H1 (cell line): ENCODE measurements around the gene RIBC2.

Source experiments
- CREB1 ChIP-seq: IDR thresholded peaks from 2 replicates; pipeline ENCODE4 v1.6.1; 2012; ENCODE audit warnings: inconsistent platforms
- CTCF ChIP-seq, 3 experiments: IDR thresholded peaks; 1 replicate in 2 of 3; 2 replicates in 1 of 3; pipeline versions ENCODE4 v1.5.1 to v1.6.1; 2011; ENCODE audit warnings: low read length in 3 of 3, mild to moderate bottlenecking in 3 of 3, inconsistent platforms in 2 of 3, low read depth in 1 of 3, moderate library complexity in 1 of 3; ENCODE audit not compliant: insufficient read depth in 1 of 3; ENCODE audit errors: control extremely low read depth in 1 of 3
- EP300 ChIP-seq, 2 experiments: IDR thresholded peaks; 1 replicate in 1 of 2; 2 replicates in 1 of 2; pipeline ENCODE4 v1.6.1; 2011 to 2012; ENCODE audit warnings: low read depth in 2 of 2, low read length in 2 of 2, mild to moderate bottlenecking in 2 of 2, borderline replicate concordance in 1 of 2, inconsistent platforms in 1 of 2, moderate library complexity in 1 of 2
- EZH2 ChIP-seq: fragments of 200-600 bp; sonication (generic); IDR thresholded peaks from 2 replicates; pipeline ENCODE4 v1.7.1; 2012; ENCODE audit warnings: low read depth, mild to moderate bottlenecking, moderate library complexity, low read length, inconsistent platforms; ENCODE audit not compliant: severe bottlenecking
- GABPA ChIP-seq: IDR thresholded peaks from 2 replicates; pipeline ENCODE4 v1.6.1; 2011; ENCODE audit warnings: mild to moderate bottlenecking, low read length, moderate library complexity, borderline replicate concordance; ENCODE audit not compliant: insufficient read depth
- HDAC6 ChIP-seq: IDR thresholded peaks from one replicate; pipeline ENCODE4 v1.7.1; 2012; ENCODE audit warnings: low read depth, mild to moderate bottlenecking, inconsistent platforms, low read length, moderate library complexity
- KDM5A ChIP-seq: fragments of 200-600 bp; IDR thresholded peaks from 2 replicates; pipeline ENCODE4 v1.7.1; 2012; ENCODE audit warnings: mild to moderate bottlenecking, low read length, inconsistent platforms, mixed read lengths
- POLR2AphosphoS5 ChIP-seq: IDR thresholded peaks from 2 replicates; pipeline ENCODE4 v1.6.1; 2011; ENCODE audit warnings: low read depth, low read length
- ZNF274 ChIP-seq: IDR thresholded peaks from 2 replicates; pipeline ENCODE4 v1.7.0; 2012; ENCODE audit warnings: low read length, borderline replicate concordance; ENCODE audit errors: extremely low read depth

- TF ChIP-seq CREB1, result no peak
- TF ChIP-seq ZNF274, result no peak
- no peak for TF ChIP-seq POLR2AphosphoS5
- TF ChIP-seq GABPA, result no peak
- TF ChIP-seq KDM5A, result no peak
- no peak for TF ChIP-seq CTCF (IDR thresholded peaks at IDR 0.05; ENCODE audit: control extremely low read depth in 1 of 3, insufficient read depth in 1 of 3, low read depth in 1 of 3, low read length in 3 of 3)
- TF ChIP-seq EZH2, result no peak
- no peak for TF ChIP-seq EP300 (IDR thresholded peaks at IDR 0.05; ENCODE audit: borderline replicate concordance in 1 of 2, low read depth in 2 of 2, low read length in 2 of 2)
- TF ChIP-seq HDAC6, result no peak
These were observed 60.2 kb downstream of the RIBC2 start for GRCh38 chr22:45473626-45474237.
